HepG2 (cell line): ENCODE results near the gene RPS19BP1. TPM values are rescaled to one million over a fixed set of nuclear protein-coding genes. Genes with fewer than 3 reads are reported as not detected.

Experiments used
- CCDC6 ChIP-seq: sonication (generic); formaldehyde crosslinking; IDR thresholded peaks from 2 replicates; pipeline ENCODE4 v1.8.1; 2022; ENCODE audit warnings: mild to moderate bottlenecking, missing genetic modification reagents, moderate library complexity
- CHCHD3 ChIP-seq: sonication (generic); formaldehyde crosslinking; IDR thresholded peaks from 2 replicates; pipeline ENCODE4 v1.8.0; 2022; ENCODE audit warnings: mild to moderate bottlenecking, missing genetic modification reagents, moderate library complexity
- HNRNPLL ChIP-seq: fragments of 200-400 bp; formaldehyde crosslinking; IDR thresholded peaks from 2 replicates; pipeline ENCODE4 v1.6.1; 2017; ENCODE audit warnings: mild to moderate bottlenecking, low read depth, low read length; ENCODE audit not compliant: poor library complexity, severe bottlenecking
- IRX3 ChIP-seq: sonication (generic); formaldehyde crosslinking; IDR thresholded peaks from 2 replicates; pipeline ENCODE4 v1.8.1; 2023; ENCODE audit warnings: mild to moderate bottlenecking, low read depth, missing genetic modification reagents, borderline replicate concordance
- MAF1 ChIP-seq: sonication (generic); formaldehyde crosslinking; IDR thresholded peaks from 2 replicates; pipeline ENCODE4 v1.5.0; 2020; ENCODE audit warnings: missing genetic modification reagents, borderline replicate concordance
- MAFK ChIP-seq, 2 experiments: IDR thresholded peaks in 1 of 2; conservative IDR thresholded peaks in 1 of 2; 2 replicates each; pipeline ENCODE4 v1.6.1; 2011; ENCODE audit warnings: improper control_type of control experiment in 2 of 2, low read length in 2 of 2
- MED13 ChIP-seq: sonication (generic); formaldehyde crosslinking; IDR thresholded peaks from 2 replicates; pipeline ENCODE4 v1.5.0; 2020; ENCODE audit warnings: missing genetic modification reagents
- PCBP2 ChIP-seq: fragments of 200-400 bp; formaldehyde crosslinking; optimal IDR thresholded peaks from 2 replicates; pipeline ENCODE3; 2018; ENCODE audit warnings: low read length, low read depth; ENCODE audit not compliant: poor library complexity, severe bottlenecking
- PHF5A ChIP-seq: IDR thresholded peaks from one replicate; pipeline ENCODE4 v1.6.1; 2018; ENCODE audit warnings: low read depth, missing genetic modification reagents; ENCODE audit not compliant: unreplicated experiment
- PITX1 ChIP-seq: sonication (generic); formaldehyde crosslinking; IDR thresholded peaks from 2 replicates; pipeline ENCODE4 v1.5.1; 2020; ENCODE audit warnings: mild to moderate bottlenecking, missing genetic modification reagents
- POGZ ChIP-seq: sonication (generic); formaldehyde crosslinking; IDR thresholded peaks from 2 replicates; pipeline ENCODE4 v1.4.0; 2020; ENCODE audit warnings: mild to moderate bottlenecking, missing genetic modification reagents
- SMAD9 ChIP-seq: sonication (generic); formaldehyde crosslinking; IDR thresholded peaks from 2 replicates; pipeline ENCODE4 v1.5.1; 2020; ENCODE audit warnings: mild to moderate bottlenecking, missing genetic modification reagents
- SMYD3 ChIP-seq: sonication (generic); formaldehyde crosslinking; IDR thresholded peaks from 2 replicates; pipeline ENCODE4 v1.8.1; 2023; ENCODE audit warnings: mild to moderate bottlenecking, missing genetic modification reagents
- ZNF225 ChIP-seq: sonication (generic); formaldehyde crosslinking; IDR thresholded peaks from 2 replicates; pipeline ENCODE4 v1.4.0; 2020; ENCODE audit warnings: mild to moderate bottlenecking, missing genetic modification reagents
- ZNF34 ChIP-seq: sonication (generic); formaldehyde crosslinking; IDR thresholded peaks from 2 replicates; pipeline ENCODE4 v1.4.0; 2020; ENCODE audit warnings: mild to moderate bottlenecking, missing genetic modification reagents, borderline replicate concordance
- ZNF556 ChIP-seq: sonication (generic); formaldehyde crosslinking; IDR thresholded peaks from 2 replicates; pipeline ENCODE4 v1.4.0; 2020; ENCODE audit warnings: mild to moderate bottlenecking, missing genetic modification reagents, borderline replicate concordance
- ZNF652 ChIP-seq: IDR thresholded peaks from 2 replicates; pipeline ENCODE4 v1.6.1; 2016; ENCODE audit warnings: low read depth, borderline replicate concordance
- ZNF672 ChIP-seq: sonication (generic); formaldehyde crosslinking; IDR thresholded peaks from 2 replicates; pipeline ENCODE4 v1.8.1; 2022; ENCODE audit warnings: missing genetic modification reagents
- ZNF761 ChIP-seq: sonication (generic); formaldehyde crosslinking; conservative IDR thresholded peaks from 2 replicates; pipeline ENCODE4 v1.4.0; 2020; ENCODE audit warnings: mild to moderate bottlenecking, missing genetic modification reagents
- ZNF775 ChIP-seq: sonication (generic); formaldehyde crosslinking; IDR thresholded peaks from 2 replicates; pipeline ENCODE4 v1.4.0; 2020; ENCODE audit warnings: missing genetic modification reagents, mild to moderate bottlenecking, moderate library complexity, borderline replicate concordance
- ZNF777 ChIP-seq: sonication (generic); formaldehyde crosslinking; IDR thresholded peaks from 2 replicates; pipeline ENCODE4 v1.4.0; 2020; ENCODE audit warnings: missing genetic modification reagents
- polyA plus RNA-seq, 8 experiments: library from polyadenylated mRNA; depleted of rRNA in 3 of 8; stranded (reverse) in 7 of 8; unstranded in 1 of 8; fragments of >200 nt; fragmentation: Illumina TruSeq in 4 of 8; extraction: Trizol in 4 of 8; gene quantifications; 2 replicates each; pipeline versions ENCODE4 v1.2.1 to v1.2.3, GENCODE V29; 2011 to 2016; ENCODE audit warnings: low read depth in 4 of 8, missing spikeins in 1 of 8, mixed read lengths in 1 of 8; ENCODE audit not compliant: insufficient read depth in 1 of 8
- total RNA-seq, 5 experiments: library from RNA; depleted of rRNA; stranded (reverse); fragments of >200 nt; fragmentation: Illumina TruSeq; extraction: Trizol; gene quantifications; 2 replicates each; pipeline ENCODE4 v1.2.3, GENCODE V29; 2016; ENCODE audit warnings: low read depth in 1 of 5
- TF ChIP-seq, protein P1 (sequence below): sonication (generic); formaldehyde crosslinking; IDR thresholded peaks from 2 replicates; pipeline ENCODE4 v1.4.0; 2020; ENCODE audit warnings: low read depth, missing genetic modification reagents
- TF ChIP-seq, protein P2 (sequence below): sonication (generic); formaldehyde crosslinking; IDR thresholded peaks from 2 replicates; pipeline ENCODE4 v1.4.0; 2020; ENCODE audit warnings: missing genetic modification reagents
- TF ChIP-seq, protein P3 (sequence below): IDR thresholded peaks from 2 replicates; pipeline ENCODE4 v1.6.1; 2016; ENCODE audit warnings: low read depth, borderline replicate concordance

Gene RPS19BP1
- total and polyA plus RNA-seq, 2 of the 13 experiments (the other 11 are each of a cell fraction or from before 2014, with no cell fraction given): 44.3 to 81.3 TPM

DNA sequence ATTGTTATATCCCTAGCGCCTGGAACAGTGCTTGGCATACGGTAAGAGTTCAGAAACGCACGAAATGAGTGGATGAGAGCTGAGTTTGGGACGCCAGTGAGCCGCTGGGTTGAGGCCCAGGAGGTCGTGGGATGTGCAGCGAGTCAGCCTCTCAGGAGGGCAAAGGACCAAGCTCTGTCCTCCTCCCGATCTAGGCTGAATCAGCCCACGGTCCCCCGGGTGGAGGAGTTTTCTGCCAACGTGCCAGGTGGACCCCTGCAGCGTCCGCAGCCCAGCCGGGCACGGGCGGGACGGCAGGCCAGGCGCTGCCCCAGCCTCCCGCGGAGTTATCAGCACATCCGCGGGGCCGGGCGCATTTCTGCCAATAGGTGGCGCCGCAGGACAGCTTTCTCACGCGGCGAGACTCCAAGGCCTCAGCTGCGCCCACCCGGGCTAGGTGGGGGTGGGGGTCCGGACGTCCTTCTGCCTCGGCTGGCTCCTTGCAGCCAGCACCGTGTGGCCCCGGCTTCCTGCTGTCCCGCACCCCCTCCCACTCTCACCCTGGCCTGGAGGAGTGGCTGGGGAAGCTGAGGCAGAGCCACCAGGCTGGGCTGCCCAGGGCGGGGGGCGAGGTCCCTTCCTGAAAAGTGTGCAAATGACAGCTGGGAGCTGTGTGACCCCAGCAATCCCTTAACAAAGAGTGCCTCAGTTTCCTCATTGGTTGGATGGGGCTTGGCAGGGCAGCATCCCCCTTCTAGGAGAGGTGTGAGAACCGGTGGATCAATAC lies 2.2 kb upstream of the RPS19BP1 start (continued):
- TF ChIP-seq, protein P1, sequence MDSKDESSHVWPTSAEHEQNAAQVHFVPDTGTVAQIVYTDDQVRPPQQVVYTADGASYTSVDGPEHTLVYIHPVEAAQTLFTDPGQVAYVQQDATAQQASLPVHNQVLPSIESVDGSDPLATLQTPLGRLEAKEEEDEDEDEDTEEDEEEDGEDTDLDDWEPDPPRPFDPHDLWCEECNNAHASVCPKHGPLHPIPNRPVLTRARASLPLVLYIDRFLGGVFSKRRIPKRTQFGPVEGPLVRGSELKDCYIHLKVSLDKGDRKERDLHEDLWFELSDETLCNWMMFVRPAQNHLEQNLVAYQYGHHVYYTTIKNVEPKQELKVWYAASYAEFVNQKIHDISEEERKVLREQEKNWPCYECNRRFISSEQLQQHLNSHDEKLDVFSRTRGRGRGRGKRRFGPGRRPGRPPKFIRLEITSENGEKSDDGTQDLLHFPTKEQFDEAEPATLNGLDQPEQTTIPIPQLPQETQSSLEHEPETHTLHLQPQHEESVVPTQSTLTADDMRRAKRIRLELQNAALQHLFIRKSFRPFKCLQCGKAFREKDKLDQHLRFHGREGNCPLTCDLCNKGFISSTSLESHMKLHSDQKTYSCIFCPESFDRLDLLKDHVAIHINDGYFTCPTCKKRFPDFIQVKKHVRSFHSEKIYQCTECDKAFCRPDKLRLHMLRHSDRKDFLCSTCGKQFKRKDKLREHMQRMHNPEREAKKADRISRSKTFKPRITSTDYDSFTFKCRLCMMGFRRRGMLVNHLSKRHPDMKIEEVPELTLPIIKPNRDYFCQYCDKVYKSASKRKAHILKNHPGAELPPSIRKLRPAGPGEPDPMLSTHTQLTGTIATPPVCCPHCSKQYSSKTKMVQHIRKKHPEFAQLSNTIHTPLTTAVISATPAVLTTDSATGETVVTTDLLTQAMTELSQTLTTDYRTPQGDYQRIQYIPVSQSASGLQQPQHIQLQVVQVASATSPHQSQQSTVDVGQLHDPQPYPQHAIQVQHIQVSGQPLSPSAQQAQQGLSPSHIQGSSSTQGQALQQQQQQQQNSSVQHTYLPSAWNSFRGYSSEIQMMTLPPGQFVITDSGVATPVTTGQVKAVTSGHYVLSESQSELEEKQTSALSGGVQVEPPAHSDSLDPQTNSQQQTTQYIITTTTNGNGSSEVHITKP (CRISPR knock-in tag): no peak
- TF ChIP-seq ZNF556 (no peak), SMYD3 (CRISPR knock-in tag) (no peak), ZNF777 (CRISPR knock-in tag) (peak; percentile 47; the same call in 1 of the 2 replicates), HNRNPLL (peak; percentile 52), MAFK (conservative IDR thresholded peaks at IDR 0.05 in 1 of 2, IDR thresholded peaks at IDR 0.05 in 1 of 2; ENCODE audit: low read length in 2 of 2) (no peak), MED13 (CRISPR knock-in tag) (no peak), MAF1 (CRISPR knock-in tag) (no peak), PHF5A (CRISPR knock-in tag) (no peak), PCBP2 (no peak), CCDC6 (no peak), ZNF225 (CRISPR knock-in tag) (no peak), ZNF652 (CRISPR knock-in tag) (no peak), ZNF672 (CRISPR knock-in tag) (no peak), POGZ (CRISPR knock-in tag) (no peak), ZNF775 (no peak), PITX1 (CRISPR knock-in tag) (no peak), IRX3 (CRISPR knock-in tag) (no peak), ZNF761 (CRISPR knock-in tag) (no peak), ZNF34 (CRISPR knock-in tag) (0 out of 2 replicates have a peak, but pooled peaks have one; percentile 70), SMAD9 (no peak), CHCHD3 (CRISPR knock-in tag) (no peak)
- TF ChIP-seq, protein P2, sequence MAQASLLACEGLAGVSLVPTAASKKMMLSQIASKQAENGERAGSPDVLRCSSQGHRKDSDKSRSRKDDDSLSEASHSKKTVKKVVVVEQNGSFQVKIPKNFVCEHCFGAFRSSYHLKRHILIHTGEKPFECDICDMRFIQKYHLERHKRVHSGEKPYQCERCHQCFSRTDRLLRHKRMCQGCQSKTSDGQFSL (CRISPR knock-in tag): no peak
- TF ChIP-seq, protein P3, sequence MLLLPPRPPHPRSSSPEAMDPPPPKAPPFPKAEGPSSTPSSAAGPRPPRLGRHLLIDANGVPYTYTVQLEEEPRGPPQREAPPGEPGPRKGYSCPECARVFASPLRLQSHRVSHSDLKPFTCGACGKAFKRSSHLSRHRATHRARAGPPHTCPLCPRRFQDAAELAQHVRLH (CRISPR knock-in tag): 0 out of 2 replicates have a peak, but pooled peaks have one; percentile 3
